Measurements from ENCODE around the gene MACO1. TPM values are rescaled to one million over a fixed set of nuclear protein-coding genes. Genes with fewer than 3 reads are reported as not detected.
"Not testable (repeated sequence)": the region's sequence is repeated elsewhere in the genome, so short reads cannot be mapped to it uniquely, and the experiment has no call there.

The MACO1 gene, protein sequence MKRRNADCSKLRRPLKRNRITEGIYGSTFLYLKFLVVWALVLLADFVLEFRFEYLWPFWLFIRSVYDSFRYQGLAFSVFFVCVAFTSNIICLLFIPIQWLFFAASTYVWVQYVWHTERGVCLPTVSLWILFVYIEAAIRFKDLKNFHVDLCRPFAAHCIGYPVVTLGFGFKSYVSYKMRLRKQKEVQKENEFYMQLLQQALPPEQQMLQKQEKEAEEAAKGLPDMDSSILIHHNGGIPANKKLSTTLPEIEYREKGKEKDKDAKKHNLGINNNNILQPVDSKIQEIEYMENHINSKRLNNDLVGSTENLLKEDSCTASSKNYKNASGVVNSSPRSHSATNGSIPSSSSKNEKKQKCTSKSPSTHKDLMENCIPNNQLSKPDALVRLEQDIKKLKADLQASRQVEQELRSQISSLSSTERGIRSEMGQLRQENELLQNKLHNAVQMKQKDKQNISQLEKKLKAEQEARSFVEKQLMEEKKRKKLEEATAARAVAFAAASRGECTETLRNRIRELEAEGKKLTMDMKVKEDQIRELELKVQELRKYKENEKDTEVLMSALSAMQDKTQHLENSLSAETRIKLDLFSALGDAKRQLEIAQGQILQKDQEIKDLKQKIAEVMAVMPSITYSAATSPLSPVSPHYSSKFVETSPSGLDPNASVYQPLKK
- total RNA-seq (2021; fragmentation: NEBNext Ultra II Directional; extraction: Animal tissue kit (Norgen Biotek cat#: 25700)), result 10 to 100 TPM; 13.7 to 15.1 (median 14.4) TPM
- long read RNA-seq, partial matches to known transcripts, result 4 of 6 reads
- long read RNA-seq, other reads (novel, unspliced or antisense), result 1 of 6 reads

GRCh38 chr1:25430073-25430966 is at the start of gene MACO1:
MACO1 (plus strand) TSS chr1:25430897; CDS start chr1:25431099, 202 bp downstream.
- Mint-ChIP-seq H3K27me3 (ENCODE audit: insufficient read depth) (no peaks in the 10 kb centered on the region), H3K36me3 (ENCODE audit: low read depth) (peaks cover 5% of the 10 kb centered on the region; the same call in 1 of the 2 replicates), H3K4me1 (ENCODE audit: low read depth) (peaks cover 55% of the 10 kb centered on the region), H3K4me3 (peak within 1 kb of the TSS; percentile 95), H3K9me3 (no peaks in the 10 kb centered on the region), H3K27ac (peak within 1 kb of the TSS; percentile 99)
- TF ChIP-seq, protein P1, sequence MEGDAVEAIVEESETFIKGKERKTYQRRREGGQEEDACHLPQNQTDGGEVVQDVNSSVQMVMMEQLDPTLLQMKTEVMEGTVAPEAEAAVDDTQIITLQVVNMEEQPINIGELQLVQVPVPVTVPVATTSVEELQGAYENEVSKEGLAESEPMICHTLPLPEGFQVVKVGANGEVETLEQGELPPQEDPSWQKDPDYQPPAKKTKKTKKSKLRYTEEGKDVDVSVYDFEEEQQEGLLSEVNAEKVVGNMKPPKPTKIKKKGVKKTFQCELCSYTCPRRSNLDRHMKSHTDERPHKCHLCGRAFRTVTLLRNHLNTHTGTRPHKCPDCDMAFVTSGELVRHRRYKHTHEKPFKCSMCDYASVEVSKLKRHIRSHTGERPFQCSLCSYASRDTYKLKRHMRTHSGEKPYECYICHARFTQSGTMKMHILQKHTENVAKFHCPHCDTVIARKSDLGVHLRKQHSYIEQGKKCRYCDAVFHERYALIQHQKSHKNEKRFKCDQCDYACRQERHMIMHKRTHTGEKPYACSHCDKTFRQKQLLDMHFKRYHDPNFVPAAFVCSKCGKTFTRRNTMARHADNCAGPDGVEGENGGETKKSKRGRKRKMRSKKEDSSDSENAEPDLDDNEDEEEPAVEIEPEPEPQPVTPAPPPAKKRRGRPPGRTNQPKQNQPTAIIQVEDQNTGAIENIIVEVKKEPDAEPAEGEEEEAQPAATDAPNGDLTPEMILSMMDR (IDR thresholded peaks at IDR 0.05), result no peak
- peak; percentile 96 for DNase-seq

DNA sequence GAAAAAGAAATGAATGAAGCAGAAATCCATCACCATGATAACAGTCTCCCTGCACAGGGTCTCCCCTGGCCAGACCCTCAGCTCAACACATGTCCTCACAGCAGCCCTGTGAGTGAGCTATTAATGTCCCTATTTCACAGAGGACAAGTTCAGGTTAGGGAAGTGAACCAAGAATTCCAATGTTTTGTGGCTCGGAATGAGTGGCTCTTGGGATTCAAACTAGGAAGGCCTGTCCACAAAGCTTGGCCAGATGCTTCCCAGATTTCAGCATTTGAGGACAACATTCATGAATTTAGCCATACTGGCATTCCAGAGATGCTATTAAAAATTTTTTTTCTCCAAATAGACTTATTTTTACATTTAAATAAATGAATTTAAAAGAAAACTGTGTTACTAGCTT is 48.2 kb upstream of the MACO1 start:
- H3K36me3 Mint-ChIP-seq (ENCODE audit: low read depth); H3K4me3 Mint-ChIP-seq; H3K9me3 Mint-ChIP-seq; H3K27me3 Mint-ChIP-seq (ENCODE audit: insufficient read depth); DNase-seq: not testable (repeated sequence)
- Mint-ChIP-seq H3K4me1 (ENCODE audit: low read depth) (peaks cover 29% of the 10 kb centered on the region), H3K27ac (peak overlapping the region; percentile 49; the same call in 1 of the 2 replicates)

DNA sequence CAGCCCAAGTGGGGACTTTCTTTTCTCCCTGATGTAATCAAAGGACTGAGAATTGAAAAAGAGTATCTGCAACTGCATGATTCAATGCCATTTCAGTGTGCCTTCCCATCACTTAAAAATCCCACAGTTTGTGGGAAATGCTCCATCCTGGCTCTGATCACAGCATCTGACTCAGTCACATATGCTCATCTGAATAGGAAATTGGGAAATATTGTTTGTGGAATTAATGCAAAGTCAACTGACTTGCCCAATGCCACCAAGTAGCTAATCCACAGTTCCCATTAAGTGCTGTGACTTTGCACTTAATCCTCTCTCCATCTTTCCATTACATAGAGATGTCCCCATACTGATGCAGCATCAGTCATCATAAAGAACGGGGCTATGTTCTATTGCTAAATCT is 47.6 kb upstream of the MACO1 start:
- peak overlapping the region; percentile 78 for H3K27ac Mint-ChIP-seq
- not testable (repeated sequence) for H3K4me3 Mint-ChIP-seq; H3K27me3 Mint-ChIP-seq (ENCODE audit: insufficient read depth); H3K36me3 Mint-ChIP-seq (ENCODE audit: low read depth); H3K9me3 Mint-ChIP-seq
- H3K4me1 Mint-ChIP-seq (ENCODE audit: low read depth), result peaks cover 25% of the 10 kb centered on the region
- peak; percentile 73 for DNase-seq

DNA sequence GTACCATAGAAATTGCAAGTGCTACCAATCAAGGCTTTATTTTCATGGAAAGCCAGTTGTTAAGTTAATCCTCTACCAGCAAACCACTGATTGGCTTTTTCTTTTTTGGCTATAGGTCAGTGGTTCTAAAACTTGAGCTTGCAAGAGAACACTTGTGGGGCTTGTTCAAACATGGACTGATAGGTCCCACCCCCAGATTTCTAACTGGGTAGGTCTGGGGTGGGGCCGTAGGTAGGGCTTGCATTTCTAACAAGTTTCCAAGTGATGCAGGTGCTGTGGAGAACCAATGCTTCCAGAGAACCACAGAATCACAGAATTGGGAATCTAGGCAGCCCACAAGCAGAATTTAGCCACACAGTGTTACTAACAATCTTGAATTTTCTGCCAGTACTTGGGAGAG is 46.8 kb upstream of the MACO1 start:
- not testable (repeated sequence) for DNase-seq; H3K9me3 Mint-ChIP-seq; H3K36me3 Mint-ChIP-seq (ENCODE audit: low read depth); H3K27me3 Mint-ChIP-seq (ENCODE audit: insufficient read depth); H3K4me3 Mint-ChIP-seq
- peaks cover 18% of the 10 kb centered on the region for H3K4me1 Mint-ChIP-seq (ENCODE audit: low read depth)
- peak overlapping the region; percentile 78 for H3K27ac Mint-ChIP-seq

DNA sequence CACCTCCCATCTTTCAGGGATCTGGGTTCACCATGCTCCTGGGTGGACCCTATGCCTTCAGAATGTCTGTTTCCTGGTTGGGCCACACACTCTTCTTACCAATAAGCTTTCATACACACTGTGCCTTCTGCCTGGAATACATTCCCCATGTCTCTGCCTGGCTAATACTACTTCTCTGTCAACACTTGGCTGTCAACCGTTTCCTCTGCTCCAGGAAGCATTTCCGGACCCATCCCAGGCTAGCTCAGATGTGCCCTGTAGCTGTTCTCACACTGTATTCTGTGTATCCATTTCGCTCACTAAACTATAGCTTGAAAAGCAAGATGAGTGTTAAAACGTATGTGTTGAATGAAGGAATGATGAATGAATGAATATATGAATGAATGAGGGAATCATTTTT is 43.6 kb upstream of the MACO1 start:
- not testable (repeated sequence) for H3K27me3 Mint-ChIP-seq (ENCODE audit: insufficient read depth); H3K9me3 Mint-ChIP-seq; DNase-seq; H3K27ac Mint-ChIP-seq; H3K4me3 Mint-ChIP-seq; H3K36me3 Mint-ChIP-seq (ENCODE audit: low read depth)
- peaks cover 24% of the 10 kb centered on the region for H3K4me1 Mint-ChIP-seq (ENCODE audit: low read depth)

DNA sequence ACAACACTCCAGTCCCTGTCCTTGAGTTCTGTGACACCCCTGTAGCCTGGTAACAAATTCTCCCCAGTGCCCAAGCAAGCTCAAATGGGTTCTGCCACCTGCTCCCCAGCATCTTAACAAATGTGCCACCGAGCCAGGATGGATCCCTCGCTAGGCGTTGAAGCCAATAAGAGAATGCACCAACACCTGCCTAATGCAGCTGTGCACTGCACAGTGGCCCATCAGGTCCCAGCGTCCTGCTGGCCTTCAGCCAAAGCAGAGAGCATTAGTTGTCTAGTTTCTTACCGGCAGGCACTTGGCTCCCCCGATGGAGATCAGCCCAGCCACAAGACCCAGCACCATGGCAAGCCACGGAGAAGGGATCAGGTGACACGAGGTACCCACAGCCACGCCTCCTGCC is 42.0 kb upstream of the MACO1 start:
- peaks cover 11% of the 10 kb centered on the region for H3K4me1 Mint-ChIP-seq (ENCODE audit: low read depth)
- not testable (repeated sequence) for H3K27me3 Mint-ChIP-seq (ENCODE audit: insufficient read depth); H3K27ac Mint-ChIP-seq; H3K4me3 Mint-ChIP-seq; H3K9me3 Mint-ChIP-seq; DNase-seq; H3K36me3 Mint-ChIP-seq (ENCODE audit: low read depth)

DNA sequence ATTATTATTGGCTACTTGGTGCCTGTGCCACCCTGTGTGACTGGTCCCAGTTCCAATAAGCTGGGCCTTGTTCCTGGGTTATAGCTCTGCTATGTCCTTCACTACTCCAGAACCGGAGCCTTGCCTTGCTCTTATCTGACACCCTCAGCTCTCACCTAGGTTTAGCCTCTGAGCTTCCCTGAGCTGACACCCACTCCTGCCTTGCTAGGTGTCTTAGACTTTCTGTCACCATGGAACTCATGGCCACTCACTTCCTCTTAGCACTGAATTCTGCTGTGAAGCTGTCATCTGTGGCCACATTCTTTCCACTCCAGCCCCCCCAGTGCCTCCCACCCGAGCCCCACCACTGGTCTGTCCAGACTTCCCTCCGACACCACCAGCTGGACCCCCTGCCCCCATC is 41.0 kb upstream of the MACO1 start:
- not testable (repeated sequence) for H3K27me3 Mint-ChIP-seq (ENCODE audit: insufficient read depth); DNase-seq; H3K9me3 Mint-ChIP-seq; H3K36me3 Mint-ChIP-seq (ENCODE audit: low read depth); H3K4me3 Mint-ChIP-seq; H3K27ac Mint-ChIP-seq
- peaks cover 16% of the 10 kb centered on the region; the same call in 1 of the 2 replicates for H3K4me1 Mint-ChIP-seq (ENCODE audit: low read depth)

GRCh38 chr1:25392841-25393240 is 37.9 kb upstream of the MACO1 start:
- no peaks in the 10 kb centered on the region; the same call in 1 of the 2 replicates for H3K27me3 Mint-ChIP-seq (ENCODE audit: insufficient read depth)
- no peaks in the 10 kb centered on the region for H3K36me3 Mint-ChIP-seq (ENCODE audit: low read depth)
- TF ChIP-seq, protein P1 (IDR thresholded peaks at IDR 0.05), result no peak
- H3K4me3 Mint-ChIP-seq, result no peak overlapping the region
- H3K9me3 Mint-ChIP-seq, result no peaks in the 10 kb centered on the region
- H3K4me1 Mint-ChIP-seq (ENCODE audit: low read depth), result peaks cover 26% of the 10 kb centered on the region; the same call in 1 of the 2 replicates
- H3K27ac Mint-ChIP-seq, result no peak overlapping the region
- DNase-seq, result no peak

DNA sequence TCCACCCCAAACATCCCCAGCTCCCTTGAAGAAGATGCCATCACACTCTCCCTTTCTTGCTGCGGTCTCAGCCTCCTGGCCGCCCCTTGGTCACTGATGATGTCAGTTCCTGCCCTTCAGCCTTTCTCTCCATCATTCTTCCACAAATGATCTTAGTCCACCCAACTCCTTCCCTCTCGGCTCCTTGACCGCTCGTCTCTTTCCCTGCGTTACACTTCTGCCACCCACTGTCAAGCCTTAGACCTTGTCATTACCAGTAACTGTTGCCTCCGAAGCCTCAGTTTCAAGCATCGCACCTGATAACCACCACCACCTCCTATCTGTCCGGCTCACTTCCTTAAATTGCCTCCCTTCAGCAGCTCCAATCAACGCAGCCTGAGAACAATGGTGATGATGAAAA is 33.1 kb upstream of the MACO1 start:
- Mint-ChIP-seq H3K4me1 (ENCODE audit: low read depth) (peaks cover 24% of the 10 kb centered on the region), H3K27me3 (ENCODE audit: insufficient read depth) (peaks cover 13% of the 10 kb centered on the region)
- not testable (repeated sequence) for H3K27ac Mint-ChIP-seq; H3K9me3 Mint-ChIP-seq; H3K36me3 Mint-ChIP-seq (ENCODE audit: low read depth); DNase-seq; H3K4me3 Mint-ChIP-seq

DNA sequence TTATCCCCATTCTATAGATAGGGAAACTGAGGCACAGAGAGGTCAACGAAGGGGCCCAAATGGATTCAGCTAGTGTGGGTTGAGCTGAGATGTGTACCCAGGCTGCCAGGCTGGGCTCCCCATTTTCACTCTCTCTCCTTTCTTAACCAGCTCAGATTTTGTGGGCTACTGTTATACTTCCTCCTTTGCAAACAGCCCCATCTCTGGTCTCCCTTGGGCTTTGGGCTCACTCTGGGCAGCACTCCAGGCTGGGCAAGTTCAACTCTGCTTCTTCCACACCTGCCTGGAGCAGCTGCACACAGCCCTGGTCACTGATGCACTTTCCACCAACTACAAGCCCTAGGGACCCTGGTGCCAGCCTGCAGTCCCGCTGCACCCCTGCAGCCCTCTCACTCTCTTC is 32.6 kb upstream of the MACO1 start:
- not testable (repeated sequence) for H3K36me3 Mint-ChIP-seq (ENCODE audit: low read depth); H3K4me3 Mint-ChIP-seq; H3K9me3 Mint-ChIP-seq; H3K27ac Mint-ChIP-seq; DNase-seq
- Mint-ChIP-seq H3K4me1 (ENCODE audit: low read depth) (peaks cover 29% of the 10 kb centered on the region), H3K27me3 (ENCODE audit: insufficient read depth) (peaks cover 13% of the 10 kb centered on the region)
